Mesothelial cell of epicardium (in vitro differentiated cells): ENCODE results near the gene CDH15. TPM values are rescaled to one million over a fixed set of nuclear protein-coding genes. Genes with fewer than 3 reads are reported as not detected.
"Not testable (repeated sequence)": the region's sequence is repeated elsewhere in the genome, so short reads cannot be mapped to it uniquely, and the experiment has no call there.

Experiments
- DNase-seq, 2 experiments: peaks; one replicate each; pipeline ENCODE4 v3.0.0; 2021; ENCODE audit warnings: low spot score in 2 of 2; ENCODE audit not compliant: unreplicated experiment in 2 of 2
- H3K27ac Mint-ChIP-seq: 2 replicates; pipeline ENCODE4 v1.8.0; 2021; ENCODE audit warnings: mixed read lengths
- H3K27me3 Mint-ChIP-seq: 2 replicates; pipeline ENCODE4 v1.8.0; 2021; ENCODE audit warnings: low read depth, mixed read lengths
- H3K36me3 Mint-ChIP-seq: 2 replicates; pipeline ENCODE4 v1.8.0; 2021; ENCODE audit warnings: mixed read lengths
- H3K4me1 Mint-ChIP-seq: 2 replicates; pipeline ENCODE4 v1.8.0; 2021; ENCODE audit warnings: mixed read lengths
- H3K4me3 Mint-ChIP-seq: 2 replicates; pipeline ENCODE4 v1.8.0; 2021; ENCODE audit warnings: mild to moderate bottlenecking, moderate library complexity, mixed read lengths
- H3K9me3 Mint-ChIP-seq: 2 replicates; pipeline ENCODE4 v1.8.0; 2021; ENCODE audit warnings: mixed read lengths
- CTCF ChIP-seq: fragments of 200-600 bp; sonication (generic); IDR thresholded peaks from one replicate; pipeline ENCODE4 v1.5.0; 2021; ENCODE audit warnings: antibody characterized with exemption; ENCODE audit not compliant: unreplicated experiment
- total RNA-seq: library from RNA; stranded (reverse); gene quantifications from 3 replicates; pipeline ENCODE4 v1.2.1, GENCODE V29; 2021

The CDH15 gene
- total RNA-seq, 1 donor from 2014 or later = 0.18 TPM

DNA sequence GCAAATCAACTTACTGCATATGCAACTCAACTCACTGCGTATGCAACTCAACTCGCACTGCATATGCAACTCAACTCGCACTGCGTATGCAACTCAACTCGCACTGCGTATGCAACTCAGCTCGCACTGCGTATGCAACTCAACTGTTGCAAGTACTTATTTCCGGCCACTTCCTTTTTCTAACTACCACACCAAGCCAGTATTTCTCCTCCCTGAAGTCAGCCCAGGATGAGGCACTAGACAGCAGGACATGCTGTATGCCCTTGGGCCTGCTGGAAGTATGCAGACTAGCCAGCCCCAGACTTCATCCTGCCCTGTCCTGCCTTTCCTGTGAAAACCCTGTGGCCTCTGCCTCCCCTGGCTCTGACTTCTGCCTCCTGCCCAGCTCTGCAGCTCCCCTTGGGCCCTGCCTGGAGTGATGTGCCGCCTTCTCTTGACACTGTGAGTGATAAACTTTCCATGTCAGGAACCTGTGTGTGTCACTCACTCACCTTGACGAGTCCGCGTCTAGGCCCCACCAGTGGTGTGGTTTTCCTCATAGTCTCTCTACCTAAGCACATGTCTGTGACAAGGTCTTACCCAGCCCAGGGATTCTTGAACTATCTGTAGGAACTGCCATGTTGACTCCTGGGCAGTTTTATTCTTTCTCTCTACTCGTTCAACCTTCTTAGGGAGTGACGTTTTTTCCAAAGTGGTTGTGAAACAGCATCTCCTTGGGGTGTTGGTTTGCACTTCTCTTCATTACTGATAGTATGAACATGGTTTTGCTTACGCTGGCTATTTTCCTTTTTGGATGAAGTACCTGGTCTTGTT lies 62.3 kb downstream of the CDH15 start:
- Mint-ChIP-seq H3K9me3 (peaks cover 31% of the 10 kb centered on the region), H3K4me1 (no peaks in the 10 kb centered on the region), H3K27ac (no peak overlapping the region), H3K27me3 (no peaks in the 10 kb centered on the region), H3K36me3 (peaks cover 61% of the 10 kb centered on the region), H3K4me3 (no peak overlapping the region)
- DNase-seq = no peak
- no peak for TF ChIP-seq CTCF

GRCh38 chr16:89237733-89238132 lies 66.2 kb downstream of the CDH15 start:
- TF ChIP-seq CTCF = no peak

DNA sequence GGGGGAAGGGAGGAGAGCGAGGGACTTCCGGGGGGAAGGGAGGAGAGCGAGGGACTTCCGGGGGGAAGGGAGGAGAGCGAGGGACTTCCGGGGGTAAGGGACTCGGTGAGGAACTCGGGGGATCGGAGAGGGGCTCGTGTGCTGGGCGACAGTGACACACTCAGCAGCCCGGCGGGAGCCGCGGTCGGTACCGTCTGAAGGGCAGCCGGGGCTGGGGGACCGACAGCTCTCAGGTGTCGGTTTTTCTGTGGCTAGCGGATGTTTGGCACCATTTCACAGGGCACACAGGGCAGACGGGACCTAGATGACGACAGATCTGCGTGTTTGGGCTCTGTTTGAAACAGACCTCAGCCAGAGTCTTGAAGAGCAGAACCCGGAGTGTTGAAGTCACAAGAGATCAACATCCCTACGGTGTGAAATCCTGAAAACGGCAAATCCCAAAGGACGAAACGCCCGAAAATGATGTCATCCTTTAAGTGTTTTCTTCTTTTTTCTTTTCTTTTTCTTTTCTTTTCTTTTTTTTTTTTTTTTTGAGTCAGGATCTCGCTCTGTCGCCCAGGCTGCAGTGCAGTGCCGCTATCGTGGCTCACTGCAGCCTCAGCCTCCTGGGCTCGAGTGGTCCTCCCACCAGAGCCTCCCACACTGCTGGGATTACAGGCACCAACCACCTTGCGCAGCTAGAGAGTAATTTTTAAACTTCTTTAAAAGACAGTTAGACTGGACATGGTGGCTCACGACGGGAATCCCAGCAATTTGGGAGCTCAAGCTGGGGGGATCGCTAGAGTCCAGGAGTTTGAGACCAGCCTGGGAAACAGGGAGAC lies 69.8 kb downstream of the CDH15 start:
- Mint-ChIP-seq H3K9me3 (no peaks in the 10 kb centered on the region), H3K36me3 (no peaks in the 10 kb centered on the region), H3K4me1 (peaks cover 10% of the 10 kb centered on the region), H3K27me3 (peaks cover 3% of the 10 kb centered on the region), H3K27ac (peak overlapping the region; percentile 99), H3K4me3 (peak overlapping the region; percentile 92)
- no peak for TF ChIP-seq CTCF
- DNase-seq = peak; percentile 49 to 79

More at GRCh38 chr16:89237733-89238132, 66.2 kb downstream of the CDH15 start:
- peaks cover 16% of the 10 kb centered on the region for H3K9me3 Mint-ChIP-seq
- DNase-seq = no peak
- no peaks in the 10 kb centered on the region for H3K27me3 Mint-ChIP-seq
- H3K27ac Mint-ChIP-seq = no peak overlapping the region
- no peak overlapping the region for H3K4me3 Mint-ChIP-seq
- H3K36me3 Mint-ChIP-seq = peaks cover 25% of the 10 kb centered on the region
- peaks cover 7% of the 10 kb centered on the region for H3K4me1 Mint-ChIP-seq

GRCh38 chr16:89242795-89243200 lies 71.2 kb downstream of the CDH15 start:
- TF ChIP-seq CTCF = no peak
- peaks cover 4% of the 10 kb centered on the region for H3K27me3 Mint-ChIP-seq
- H3K9me3 Mint-ChIP-seq = no peaks in the 10 kb centered on the region
- H3K4me3 Mint-ChIP-seq = peak overlapping the region; percentile 20
- no peaks in the 10 kb centered on the region for H3K36me3 Mint-ChIP-seq
- DNase-seq = no peak
- H3K27ac Mint-ChIP-seq = no peak overlapping the region
- peaks cover 14% of the 10 kb centered on the region for H3K4me1 Mint-ChIP-seq

GRCh38 chr16:89243664-89244063 lies 72.1 kb downstream of the CDH15 start:
- H3K4me3 Mint-ChIP-seq = no peak overlapping the region
- TF ChIP-seq CTCF = no peak
- H3K27ac Mint-ChIP-seq = no peak overlapping the region
- no peaks in the 10 kb centered on the region for H3K9me3 Mint-ChIP-seq
- H3K36me3 Mint-ChIP-seq = no peaks in the 10 kb centered on the region
- no peak for DNase-seq
- H3K4me1 Mint-ChIP-seq = peaks cover 14% of the 10 kb centered on the region
- peaks cover 4% of the 10 kb centered on the region for H3K27me3 Mint-ChIP-seq

DNA sequence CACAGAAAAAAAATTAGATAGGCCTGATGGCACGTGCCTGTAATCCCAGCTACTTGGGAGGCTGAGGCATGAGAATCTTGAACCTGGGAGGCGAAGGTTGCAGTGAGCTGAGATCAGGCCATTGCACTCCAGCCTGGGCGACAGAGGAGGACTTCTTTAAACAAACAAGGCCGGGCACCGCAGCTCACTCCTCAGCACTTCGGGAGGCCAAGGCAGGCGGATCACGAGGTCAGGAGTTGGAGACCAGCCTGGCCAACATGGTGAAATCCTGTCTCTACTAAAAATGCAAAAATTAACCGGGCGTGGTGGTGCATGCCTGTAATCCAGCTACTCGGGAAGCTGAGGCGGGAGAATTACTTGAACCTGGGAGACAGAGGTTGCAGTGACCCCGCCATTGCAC lies 72.7 kb downstream of the CDH15 start:
- DNase-seq, H3K9me3 Mint-ChIP-seq, H3K27ac Mint-ChIP-seq, H3K36me3 Mint-ChIP-seq, H3K4me3 Mint-ChIP-seq, H3K27me3 Mint-ChIP-seq: not testable (repeated sequence)
- peaks cover 14% of the 10 kb centered on the region for H3K4me1 Mint-ChIP-seq
